HFF-Myc (cell line): Measurements from ENCODE around the gene SRCIN1.
"Not testable (repeated sequence)": the region's sequence is repeated elsewhere in the genome, so short reads cannot be mapped to it uniquely, and the experiment has no call there.

Experiments
- DNase-seq: peaks from one replicate; pipeline ENCODE4 v3.0.0-alpha.2; 2011; ENCODE audit warnings: low read depth; ENCODE audit errors: extremely low read depth
- H3K4me3 ChIP-seq: replicated peaks from 2 replicates; pipeline ENCODE4 v1.5.1; 2011; ENCODE audit warnings: low read depth, mild to moderate bottlenecking, control low read depth, low read length
- TF ChIP-seq, protein P1 (sequence below): IDR thresholded peaks from 2 replicates; pipeline ENCODE4 v1.5.1; 2012; ENCODE audit warnings: mild to moderate bottlenecking, low read depth, low read length, control low read depth; ENCODE audit errors: missing control alignments

The SRCIN1 gene, protein sequence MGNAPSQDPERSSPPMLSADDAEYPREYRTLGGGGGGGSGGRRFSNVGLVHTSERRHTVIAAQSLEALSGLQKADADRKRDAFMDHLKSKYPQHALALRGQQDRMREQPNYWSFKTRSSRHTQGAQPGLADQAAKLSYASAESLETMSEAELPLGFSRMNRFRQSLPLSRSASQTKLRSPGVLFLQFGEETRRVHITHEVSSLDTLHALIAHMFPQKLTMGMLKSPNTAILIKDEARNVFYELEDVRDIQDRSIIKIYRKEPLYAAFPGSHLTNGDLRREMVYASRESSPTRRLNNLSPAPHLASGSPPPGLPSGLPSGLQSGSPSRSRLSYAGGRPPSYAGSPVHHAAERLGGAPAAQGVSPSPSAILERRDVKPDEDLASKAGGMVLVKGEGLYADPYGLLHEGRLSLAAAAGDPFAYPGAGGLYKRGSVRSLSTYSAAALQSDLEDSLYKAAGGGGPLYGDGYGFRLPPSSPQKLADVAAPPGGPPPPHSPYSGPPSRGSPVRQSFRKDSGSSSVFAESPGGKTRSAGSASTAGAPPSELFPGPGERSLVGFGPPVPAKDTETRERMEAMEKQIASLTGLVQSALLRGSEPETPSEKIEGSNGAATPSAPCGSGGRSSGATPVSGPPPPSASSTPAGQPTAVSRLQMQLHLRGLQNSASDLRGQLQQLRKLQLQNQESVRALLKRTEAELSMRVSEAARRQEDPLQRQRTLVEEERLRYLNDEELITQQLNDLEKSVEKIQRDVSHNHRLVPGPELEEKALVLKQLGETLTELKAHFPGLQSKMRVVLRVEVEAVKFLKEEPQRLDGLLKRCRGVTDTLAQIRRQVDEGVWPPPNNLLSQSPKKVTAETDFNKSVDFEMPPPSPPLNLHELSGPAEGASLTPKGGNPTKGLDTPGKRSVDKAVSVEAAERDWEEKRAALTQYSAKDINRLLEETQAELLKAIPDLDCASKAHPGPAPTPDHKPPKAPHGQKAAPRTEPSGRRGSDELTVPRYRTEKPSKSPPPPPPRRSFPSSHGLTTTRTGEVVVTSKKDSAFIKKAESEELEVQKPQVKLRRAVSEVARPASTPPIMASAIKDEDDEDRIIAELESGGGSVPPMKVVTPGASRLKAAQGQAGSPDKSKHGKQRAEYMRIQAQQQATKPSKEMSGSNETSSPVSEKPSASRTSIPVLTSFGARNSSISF

DNA sequence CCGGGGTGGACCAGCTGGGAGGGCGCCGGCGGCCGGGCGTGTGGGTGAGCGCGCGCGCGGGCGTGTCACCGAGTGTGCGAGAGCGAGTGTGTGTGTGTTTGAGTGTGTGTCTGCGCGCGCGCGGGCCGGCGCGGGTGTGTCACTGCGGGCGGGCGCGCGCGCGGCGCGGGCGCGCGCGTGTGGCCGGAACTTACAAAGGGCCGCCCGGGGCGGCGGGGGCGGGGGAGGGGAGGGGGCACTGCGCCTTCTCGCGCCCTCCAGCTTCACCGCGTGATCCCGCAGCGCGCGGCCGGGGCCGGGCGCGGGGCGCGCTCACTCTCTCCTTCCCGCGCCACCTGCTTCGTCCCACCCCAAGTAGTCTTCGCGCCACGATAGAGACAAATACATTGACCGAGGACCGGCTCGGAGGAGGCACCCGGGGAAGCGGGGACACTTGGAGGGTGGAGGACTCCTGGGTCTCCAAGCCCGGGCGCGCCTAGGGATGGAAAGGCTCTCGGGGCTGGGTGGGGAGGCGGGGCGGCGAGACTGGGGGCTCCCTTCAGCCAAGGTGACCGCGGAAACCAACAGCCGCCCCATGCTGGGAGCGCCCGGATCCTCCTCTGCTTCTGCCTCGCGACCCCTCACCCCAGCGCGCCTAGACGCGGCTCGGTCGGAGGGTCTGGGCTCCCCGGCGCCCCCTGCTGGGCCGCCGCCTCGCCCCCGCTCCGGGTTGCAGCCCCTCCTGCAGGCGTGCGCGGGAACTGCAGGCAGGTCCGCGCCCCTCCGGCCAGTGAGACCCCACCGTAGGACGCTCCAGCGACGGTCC lies at the start of gene SRCIN1:
TSS of gene SRCIN1 (minus strand) at position 112 of the 805 bp plus-strand sequence. CDS start 247 bp downstream, outside the sequence.
- peak within 1 kb of the TSS; percentile 36 for H3K4me3 ChIP-seq
- TF ChIP-seq, protein P1, sequence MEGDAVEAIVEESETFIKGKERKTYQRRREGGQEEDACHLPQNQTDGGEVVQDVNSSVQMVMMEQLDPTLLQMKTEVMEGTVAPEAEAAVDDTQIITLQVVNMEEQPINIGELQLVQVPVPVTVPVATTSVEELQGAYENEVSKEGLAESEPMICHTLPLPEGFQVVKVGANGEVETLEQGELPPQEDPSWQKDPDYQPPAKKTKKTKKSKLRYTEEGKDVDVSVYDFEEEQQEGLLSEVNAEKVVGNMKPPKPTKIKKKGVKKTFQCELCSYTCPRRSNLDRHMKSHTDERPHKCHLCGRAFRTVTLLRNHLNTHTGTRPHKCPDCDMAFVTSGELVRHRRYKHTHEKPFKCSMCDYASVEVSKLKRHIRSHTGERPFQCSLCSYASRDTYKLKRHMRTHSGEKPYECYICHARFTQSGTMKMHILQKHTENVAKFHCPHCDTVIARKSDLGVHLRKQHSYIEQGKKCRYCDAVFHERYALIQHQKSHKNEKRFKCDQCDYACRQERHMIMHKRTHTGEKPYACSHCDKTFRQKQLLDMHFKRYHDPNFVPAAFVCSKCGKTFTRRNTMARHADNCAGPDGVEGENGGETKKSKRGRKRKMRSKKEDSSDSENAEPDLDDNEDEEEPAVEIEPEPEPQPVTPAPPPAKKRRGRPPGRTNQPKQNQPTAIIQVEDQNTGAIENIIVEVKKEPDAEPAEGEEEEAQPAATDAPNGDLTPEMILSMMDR, result peak; percentile 98
- no peak for DNase-seq

DNA sequence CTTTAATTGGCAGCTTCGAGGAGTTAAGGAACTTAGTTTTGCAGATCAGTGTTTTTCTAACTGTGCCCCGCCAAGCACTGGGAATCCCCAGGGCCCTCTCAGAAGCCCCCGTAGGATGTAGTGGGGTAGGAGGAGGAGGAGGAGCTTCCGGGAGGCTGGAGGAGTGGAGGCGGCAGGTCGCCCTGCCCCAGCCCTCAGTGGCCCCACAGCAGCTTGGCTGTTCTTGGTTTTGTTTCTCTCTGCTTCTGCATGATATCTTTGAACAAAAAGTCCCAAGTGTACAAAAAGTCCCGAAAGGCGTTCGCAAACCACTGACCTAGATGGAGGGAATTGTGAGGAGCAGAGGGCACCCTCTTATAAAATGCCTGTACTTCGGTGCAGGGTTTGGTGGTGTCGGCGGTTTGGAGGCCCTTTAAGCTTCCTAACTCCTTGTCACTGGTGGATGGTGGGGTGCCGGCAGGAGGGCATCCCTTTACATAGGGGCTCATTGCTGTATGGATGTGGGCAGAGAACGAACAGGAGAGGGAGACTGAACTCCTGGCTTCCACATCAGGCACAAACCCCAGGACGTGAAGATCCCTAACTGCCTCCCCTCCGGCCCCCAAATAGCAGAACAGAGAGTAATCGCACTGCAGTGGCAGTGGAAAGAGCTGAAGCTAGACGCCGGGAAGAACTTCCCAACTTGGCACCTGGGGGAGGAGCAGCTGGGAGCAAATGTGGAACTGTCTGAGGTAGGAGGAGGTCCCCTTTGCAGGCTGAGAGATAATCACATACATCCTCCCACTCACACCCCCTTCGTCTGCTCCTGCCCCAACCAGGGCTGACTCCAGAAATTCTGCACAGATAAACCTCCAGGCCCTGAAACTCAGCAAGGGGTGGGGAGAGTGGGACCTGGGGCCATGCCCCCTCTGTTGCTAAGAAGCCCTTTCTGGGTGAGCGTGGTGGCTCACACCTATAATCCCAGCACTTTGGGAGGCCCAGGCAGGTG lies 49.0 kb upstream of the SRCIN1 start:
- TF ChIP-seq, protein P1, result no peak
- no peak for DNase-seq
- no peak overlapping the region for H3K4me3 ChIP-seq

DNA sequence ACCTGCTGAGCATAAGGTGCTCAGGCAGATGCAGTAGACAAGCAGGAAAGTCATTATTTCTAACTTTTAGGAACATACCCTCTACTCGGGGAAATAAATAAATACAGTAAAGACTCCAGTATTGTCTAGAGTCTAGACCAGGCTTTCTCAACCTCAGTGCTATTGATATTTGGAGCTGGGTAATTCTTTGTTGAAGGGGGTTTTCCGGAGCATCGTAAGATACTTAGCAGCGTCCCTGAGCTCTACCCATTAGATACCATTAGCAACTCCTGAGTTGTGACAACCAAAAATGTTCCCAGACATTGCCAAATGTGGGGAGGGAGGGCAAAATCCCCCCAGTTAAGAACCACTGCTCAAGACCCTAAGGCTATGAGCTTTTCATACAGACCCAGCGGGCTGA lies 47.9 kb upstream of the SRCIN1 start:
- no peak overlapping the region for H3K4me3 ChIP-seq
- TF ChIP-seq, protein P1, result no peak
- no peak for DNase-seq

DNA sequence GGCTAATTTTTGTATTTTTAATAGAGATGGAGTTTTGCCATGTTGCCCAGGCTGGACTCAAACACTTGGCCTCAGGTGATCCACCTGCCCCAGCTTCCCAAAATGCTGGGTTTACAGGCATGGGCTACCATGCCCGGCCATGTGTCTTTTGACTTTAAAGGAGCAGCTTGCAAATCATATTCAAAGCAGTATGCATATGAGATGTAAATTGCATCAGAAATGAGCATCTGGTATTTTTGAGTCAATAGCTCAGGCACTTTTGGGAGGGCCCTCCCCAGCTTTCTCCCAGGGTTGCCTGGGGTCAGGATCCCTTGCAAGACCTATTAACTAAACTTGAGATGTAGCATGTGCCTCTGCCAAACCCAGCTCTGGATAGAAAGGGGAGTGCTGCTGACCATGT lies 47.5 kb upstream of the SRCIN1 start:
- no peak for DNase-seq
- H3K4me3 ChIP-seq, result no peak overlapping the region
- TF ChIP-seq, protein P1, result no peak

DNA sequence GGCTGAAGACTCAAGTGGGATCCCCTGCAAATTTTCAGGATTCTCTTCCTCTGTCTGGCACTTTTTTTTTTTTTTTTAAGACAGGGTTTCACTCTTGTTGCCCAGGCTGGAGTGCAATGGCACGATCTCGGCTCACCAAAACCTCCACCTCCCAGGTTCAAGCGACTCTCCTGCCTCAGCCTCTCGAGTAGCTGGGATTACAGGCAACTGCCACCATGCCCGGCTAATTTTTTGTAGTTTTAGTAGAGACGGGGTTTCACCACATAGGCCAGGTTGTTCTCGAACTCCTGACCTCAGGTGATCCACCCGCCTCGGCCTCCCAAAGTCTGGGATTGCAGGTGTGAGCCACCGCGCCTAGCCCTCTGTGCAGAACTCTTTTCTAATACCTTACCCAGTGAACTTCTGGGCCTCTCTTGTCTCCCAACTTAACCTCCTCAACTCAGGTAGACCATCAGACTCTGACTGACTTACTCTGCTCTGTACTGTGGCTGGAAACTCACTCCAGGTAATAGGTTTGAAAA lies 45.0 kb upstream of the SRCIN1 start:
- not testable (repeated sequence) for DNase-seq, H3K4me3 ChIP-seq

DNA sequence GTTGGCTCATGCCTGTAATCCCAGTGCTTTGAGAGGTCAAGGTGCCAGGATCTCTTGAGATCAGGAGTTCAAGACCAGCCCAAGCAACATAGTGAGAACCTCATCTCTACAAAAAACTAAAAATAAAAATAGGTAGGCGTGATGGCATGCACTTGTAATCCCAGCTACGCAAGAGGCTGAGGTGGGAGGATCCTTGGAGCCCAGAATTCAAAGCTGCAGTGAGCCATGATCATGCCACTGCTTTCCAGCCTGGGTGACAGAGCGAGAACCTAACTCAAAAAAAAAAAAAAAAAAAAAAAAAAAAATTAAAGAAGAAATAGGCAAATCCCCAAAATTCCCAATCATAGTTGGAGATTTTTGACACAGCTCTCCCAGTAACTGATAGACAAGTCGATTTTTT lies 32.2 kb upstream of the SRCIN1 start:
- no peak for DNase-seq
- H3K4me3 ChIP-seq, result no peak overlapping the region
- TF ChIP-seq, protein P1, result no peak
